CD1c-positive myeloid dendritic cell (primary cell): ENCODE results near the gene VWA5A.
"Not testable (repeated sequence)": the region's sequence is repeated elsewhere in the genome, so short reads cannot be mapped to it uniquely, and the experiment has no call there.

Experiments
- DNase-seq: peaks from one replicate; pipeline ENCODE4 v3.0.0-alpha.2; 2016; ENCODE audit errors: extremely low spot score

Gene VWA5A

DNA sequence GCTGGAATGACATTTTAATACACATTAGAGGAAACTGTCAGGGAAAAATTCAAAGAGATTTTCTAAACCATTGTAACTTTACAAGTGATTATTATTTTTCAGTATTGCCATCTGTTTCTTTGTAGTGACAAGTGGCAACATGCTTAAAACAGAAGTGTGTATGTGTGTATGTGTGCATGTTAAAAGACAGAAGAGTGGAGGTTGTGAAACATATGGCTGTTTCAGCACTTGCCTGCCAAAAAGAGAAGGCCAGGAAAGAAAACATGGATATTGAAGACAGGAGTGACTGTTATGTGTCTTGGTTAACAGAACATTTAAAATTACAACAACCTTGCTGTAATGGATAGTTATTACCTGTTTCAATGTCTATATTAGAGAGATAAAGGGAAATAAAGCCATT lies 24.3 kb upstream of the VWA5A start:
- no peak for DNase-seq

- DNase-seq = no peak
Observed at GRCh38 chr11:124093330-124093729, 21.9 kb upstream of the VWA5A start.

DNA sequence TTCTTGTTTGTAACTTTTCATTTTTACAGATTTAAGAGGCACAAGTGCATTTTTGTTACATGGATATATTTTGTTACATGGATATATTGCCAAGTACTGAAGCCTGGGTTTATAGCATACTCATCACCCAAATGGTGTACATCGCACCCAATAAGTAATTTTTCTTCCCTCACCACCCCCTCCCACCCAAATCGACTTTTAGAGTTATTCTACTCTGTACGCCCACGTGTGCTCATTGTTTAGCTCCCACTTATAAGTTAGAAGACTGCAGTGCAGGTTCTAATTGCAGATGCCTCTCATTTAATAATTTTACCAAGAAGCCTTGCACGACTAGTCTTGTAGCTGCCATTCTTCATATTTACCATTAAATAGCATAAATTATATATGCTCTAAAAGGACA lies 20.5 kb upstream of the VWA5A start:
- DNase-seq = no peak

- DNase-seq = no peak
Observed at GRCh38 chr11:124096364-124096763, 18.9 kb upstream of the VWA5A start.

GRCh38 chr11:124098141-124098540 lies 17.1 kb upstream of the VWA5A start:
- no peak for DNase-seq

DNA sequence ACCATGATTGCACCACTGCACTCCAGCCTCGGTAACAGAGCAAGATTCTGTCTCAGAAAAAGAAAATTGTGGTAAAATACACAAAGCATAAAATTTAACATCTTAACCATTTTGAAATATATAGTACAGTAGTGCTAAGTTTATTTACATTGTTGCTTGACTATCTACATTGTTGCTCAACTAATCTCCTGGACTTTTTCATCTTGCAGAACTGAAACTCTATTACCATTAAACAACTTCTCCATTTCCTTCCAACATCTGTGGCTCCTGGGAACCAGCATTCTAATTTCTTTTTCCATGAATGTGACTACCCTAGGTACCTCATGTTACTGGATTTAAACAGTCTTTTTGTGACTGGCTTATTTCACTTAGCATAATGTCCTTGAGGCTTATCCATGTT lies 13.5 kb upstream of the VWA5A start:
- DNase-seq = peak; percentile 75

- peak; percentile 27 for DNase-seq
Observed at GRCh38 chr11:124108156-124108555, 7.1 kb upstream of the VWA5A start.

DNA sequence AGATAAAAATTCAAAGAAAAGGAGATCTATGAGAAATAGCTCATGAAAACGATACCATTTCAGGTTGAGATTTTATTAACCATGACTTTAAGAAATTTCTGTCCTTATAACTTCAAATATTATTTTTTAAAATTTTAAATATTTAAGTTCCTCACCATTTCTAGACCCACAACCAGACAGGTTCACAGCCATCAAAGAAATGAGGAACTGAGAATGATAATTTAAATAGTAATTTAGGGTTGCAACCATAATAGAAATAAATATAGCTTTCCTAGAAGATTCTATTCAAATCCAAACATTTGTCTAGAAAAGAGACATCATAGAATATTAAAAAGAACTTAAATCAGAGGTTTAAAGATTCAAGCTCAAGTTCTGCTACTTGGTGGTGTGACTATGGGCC lies 5.9 kb upstream of the VWA5A start:
- peak; percentile 27 for DNase-seq

DNA sequence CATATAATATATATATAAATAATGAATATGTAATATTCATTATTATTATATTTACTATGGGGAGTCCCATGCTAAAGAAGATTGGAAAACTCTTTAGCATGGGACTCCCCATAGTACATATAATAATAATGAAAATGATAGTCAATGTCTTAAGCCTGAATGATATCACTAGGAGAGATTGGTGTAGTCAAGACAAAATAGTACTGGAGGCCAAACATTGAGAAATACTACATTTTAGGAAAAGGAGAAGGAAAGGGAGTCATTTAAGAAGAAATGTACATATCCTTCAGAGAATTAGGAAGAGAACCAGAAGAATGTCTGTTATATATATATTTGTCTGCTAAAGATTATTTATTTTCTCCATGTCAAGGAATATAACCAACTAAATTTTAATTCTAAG lies 5.0 kb upstream of the VWA5A start:
- DNase-seq = peak; percentile 25

DNA sequence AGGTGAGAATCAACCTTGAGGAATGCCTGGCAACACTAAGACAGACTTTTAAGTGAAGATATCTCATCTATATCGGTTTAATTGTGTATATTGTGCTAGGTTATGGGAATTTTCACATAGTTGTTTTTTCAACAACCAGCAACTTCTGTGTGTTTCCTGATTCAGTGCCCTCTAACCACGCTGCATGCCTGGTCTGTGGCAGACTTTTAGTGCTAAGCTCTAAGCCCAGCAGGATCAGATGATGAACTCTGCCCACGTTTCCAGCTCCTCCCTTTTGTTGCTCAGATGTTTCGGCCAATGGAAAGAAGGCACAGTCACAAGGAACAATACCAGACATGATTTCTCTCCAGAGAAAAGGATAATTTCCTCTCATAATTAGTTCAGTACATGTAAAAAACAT lies 1.4 kb upstream of the VWA5A start:
- peak; percentile 37 for DNase-seq

- no peak for DNase-seq
Observed at GRCh38 chr11:124115782-124116616, 749 bp downstream of the VWA5A start.

DNA sequence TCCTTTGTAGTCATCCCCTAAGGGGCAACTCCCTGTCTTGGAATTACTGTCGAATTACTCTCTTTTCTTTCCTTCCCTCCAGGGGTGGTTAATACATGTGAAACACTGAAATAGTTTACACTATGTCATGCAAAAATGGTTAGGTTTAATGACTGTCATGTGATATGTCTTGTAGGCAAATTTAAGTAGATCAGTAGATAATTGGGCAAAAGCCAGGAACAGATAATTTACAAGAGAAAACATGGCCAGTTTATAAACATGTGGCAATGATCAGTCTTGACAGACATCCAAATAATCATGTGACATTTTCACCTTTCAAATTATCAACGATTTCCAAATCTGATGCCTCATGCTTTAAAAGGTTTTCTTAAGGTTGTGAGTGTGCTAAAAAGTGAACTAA lies 3.9 kb downstream of the VWA5A start:
- DNase-seq = no peak

GRCh38 chr11:124120891-124121290 lies 5.6 kb downstream of the VWA5A start:
- no peak for DNase-seq

GRCh38 chr11:124122123-124122522 lies 6.9 kb downstream of the VWA5A start:
- DNase-seq = no peak

GRCh38 chr11:124123622-124124021 lies 8.4 kb downstream of the VWA5A start:
- no peak for DNase-seq

- DNase-seq = not testable (repeated sequence)
Observed at GRCh38 chr11:124127134-124127533, 11.9 kb downstream of the VWA5A start.

DNA sequence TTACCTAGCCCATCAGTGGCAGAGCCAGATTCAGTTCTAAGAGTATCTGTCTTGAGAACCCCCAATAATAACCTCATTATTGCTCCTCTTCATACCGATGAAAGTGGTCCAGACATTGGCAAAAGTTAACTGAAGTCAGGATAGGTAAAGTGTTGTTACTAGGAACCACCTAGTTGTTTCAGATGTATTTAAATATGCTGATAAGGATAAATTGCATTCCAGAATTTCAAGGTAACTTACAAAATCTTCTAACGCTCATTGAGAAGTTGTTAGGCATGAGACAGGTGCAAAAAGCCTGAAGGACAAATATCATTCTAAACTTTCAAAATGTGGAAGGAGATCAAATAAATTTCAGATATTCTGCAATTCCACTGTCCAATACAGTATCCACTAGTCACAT lies 27.8 kb downstream of the VWA5A start:
- DNase-seq = no peak

GRCh38 chr11:124147951-124148350 lies 32.7 kb downstream of the VWA5A start:
- no peak for DNase-seq

GRCh38 chr11:124150684-124151083 lies 35.4 kb downstream of the VWA5A start:
- DNase-seq = peak; percentile 64

DNA sequence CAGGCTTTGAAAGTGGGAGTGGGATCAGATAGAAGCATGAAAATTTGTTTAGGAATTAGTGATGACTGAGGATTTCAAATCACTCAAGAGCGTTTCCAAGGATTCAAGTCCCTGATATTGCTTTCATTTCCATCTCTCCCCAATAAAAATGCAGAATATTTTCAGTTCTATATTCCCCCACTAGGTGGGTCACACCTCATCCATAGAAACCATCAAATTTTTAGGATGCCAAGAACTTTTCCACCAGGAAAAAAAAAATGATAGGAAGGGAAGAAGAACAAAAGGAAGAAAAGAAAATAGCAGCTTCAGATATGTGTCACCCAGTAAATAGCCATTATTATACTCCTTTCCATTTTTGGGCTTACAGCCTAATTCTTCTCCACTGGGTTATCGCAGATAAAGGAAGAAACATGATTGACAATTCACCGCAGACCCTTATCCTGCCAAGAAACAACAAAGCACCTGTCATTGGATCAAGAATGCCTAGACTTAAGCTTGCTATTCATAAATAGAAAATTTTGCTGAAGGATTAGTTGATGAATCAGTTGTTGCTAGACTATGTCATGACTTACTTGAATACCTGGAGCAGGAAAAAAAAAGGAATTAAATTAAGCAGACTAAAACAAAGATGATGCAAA lies 37.6 kb downstream of the VWA5A start:
- DNase-seq = no peak

DNA sequence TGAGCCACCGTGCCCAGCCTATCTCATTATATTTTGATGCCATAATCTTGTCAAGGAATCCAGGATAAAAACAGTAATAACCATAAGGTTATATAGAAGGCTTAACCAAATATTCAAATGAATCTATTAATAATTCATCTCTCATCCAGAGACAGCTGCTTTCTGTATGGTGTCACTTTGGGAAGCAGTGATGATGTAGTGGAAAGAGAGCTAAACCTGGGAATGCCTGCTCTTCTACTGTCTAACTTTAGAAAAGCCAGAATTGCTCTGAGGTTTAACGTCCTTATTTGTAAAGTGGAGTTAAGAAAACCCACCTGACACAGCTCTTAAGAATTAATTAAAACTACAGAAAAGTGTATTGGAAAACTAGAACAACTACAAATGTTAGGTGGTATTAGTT lies 38.6 kb downstream of the VWA5A start:
- DNase-seq = no peak

DNA sequence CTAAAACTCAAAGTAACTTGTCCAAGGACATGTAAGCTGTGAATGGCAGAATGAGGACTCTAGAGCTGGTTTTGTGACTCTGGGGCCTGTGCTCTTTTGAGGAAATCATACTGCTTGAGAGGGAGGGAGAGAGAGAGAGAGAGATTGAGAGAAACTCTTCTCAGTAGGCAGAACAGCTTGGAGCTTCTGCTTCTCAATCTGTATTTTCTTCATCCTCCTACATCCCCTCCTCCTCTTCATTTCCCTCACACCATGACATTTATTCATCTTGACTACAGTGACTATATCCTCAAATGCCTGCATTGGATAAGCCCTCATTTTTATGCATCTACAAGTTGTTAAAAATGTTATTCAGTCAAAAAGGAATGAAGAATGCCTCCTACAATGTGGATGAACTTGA lies 44.2 kb downstream of the VWA5A start:
- DNase-seq = no peak

DNA sequence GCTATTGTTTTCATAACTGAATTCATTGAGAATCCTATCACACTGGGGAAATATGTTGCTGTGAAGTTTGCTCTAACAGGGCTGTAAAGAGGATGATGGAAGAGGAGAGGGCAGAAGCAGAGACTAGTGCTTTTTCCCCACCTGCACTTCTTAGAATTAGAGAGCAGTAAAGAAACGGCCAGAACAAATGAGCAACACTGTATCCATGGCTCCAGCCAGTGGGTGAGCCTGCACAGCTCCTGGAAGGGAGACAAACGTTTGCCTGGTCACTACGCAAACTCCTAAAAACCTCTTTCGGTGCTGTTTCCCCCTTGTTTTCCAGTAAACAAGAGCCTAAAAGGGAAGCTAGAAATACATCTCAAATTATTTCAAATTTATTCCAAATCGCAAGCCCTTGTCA lies 45.7 kb downstream of the VWA5A start:
- DNase-seq = no peak

DNA sequence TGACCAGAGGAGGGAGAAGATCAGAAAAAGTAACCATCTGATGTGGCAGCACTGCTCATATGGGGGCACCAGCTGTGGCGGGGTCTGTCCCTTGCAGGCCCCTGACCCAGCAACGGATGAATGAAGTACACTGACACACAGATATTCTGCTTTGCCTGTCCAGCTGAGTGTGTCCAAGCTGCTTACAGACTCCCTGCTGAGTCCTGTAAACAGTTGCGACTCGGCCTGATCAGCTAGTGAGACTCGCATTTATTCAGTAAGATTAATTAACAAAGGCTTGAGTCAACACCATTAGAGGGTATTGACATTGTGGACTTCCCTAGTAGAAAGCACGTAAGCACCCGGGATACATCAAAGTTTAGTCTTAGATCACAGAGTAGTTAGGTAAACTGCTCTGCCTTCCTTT lies 52.6 kb downstream of the VWA5A start:
- DNase-seq = no peak
